Measurements from ENCODE around the gene SNRNP27. TPM values are rescaled to one million over a fixed set of nuclear protein-coding genes. Genes with fewer than 3 reads are reported as not detected.

The SNRNP27 gene
- total RNA-seq, 1 experiment from 2014 or later = 47.1 TPM

GRCh38 chr2:69939722-69940121, 46.0 kb downstream of the SNRNP27 start:
- no peak overlapping the region for H3K4me3 Mint-ChIP-seq
- TF ChIP-seq CTCF (conservative IDR thresholded peaks at IDR 0.05) = no peak

More at GRCh38 chr2:69939722-69940121, 46.0 kb downstream of the SNRNP27 start:
- Histone ChIP-seq H4K20me1 (ENCODE audit: control insufficient read depth, insufficient read depth, insufficient read length) (no peaks in the 10 kb centered on the region), H3K18ac (ENCODE audit: insufficient read length, low read depth, low read length) (no peak overlapping the region), H3K9ac (ENCODE audit: extremely low read depth, insufficient read length, low read length) (no peak overlapping the region), H2BK15ac (ENCODE audit: low read depth, low read length) (no peak overlapping the region), H3K9me3 (ENCODE audit: control insufficient read depth, low read depth, low read length) (no peaks in the 10 kb centered on the region), H2BK5ac (ENCODE audit: insufficient read length, low read length) (no peak overlapping the region), H2BK20ac (ENCODE audit: low read depth, low read length, poor library complexity, severe bottlenecking) (no peak overlapping the region), H2AFZ (ENCODE audit: low read length) (no peak overlapping the region), H3K56ac (ENCODE audit: insufficient read length, low read depth, low read length) (no peak overlapping the region), H3K4me2 (ENCODE audit: insufficient read depth, insufficient read length, low read length) (no peak overlapping the region), H4K91ac (ENCODE audit: insufficient read length, low read depth, low read length) (no peak overlapping the region), H2BK12ac (ENCODE audit: insufficient read length, low read depth, low read length) (no peak overlapping the region), H2BK120ac (ENCODE audit: low read depth, low read length, poor library complexity, severe bottlenecking) (no peak overlapping the region), H3K4ac (ENCODE audit: low read depth, low read length) (no peak overlapping the region), H3K4me1 (ENCODE audit: insufficient read depth, low read length) (no peaks in the 10 kb centered on the region), H4K8ac (replicated peaks; ENCODE audit: insufficient read length, low read depth, low read length) (no peak overlapping the region), H3K23ac (ENCODE audit: insufficient read length, low read depth, low read length) (no peak overlapping the region), H3T11ph (ENCODE audit: low read length) (no peak overlapping the region), H3K27me3 (ENCODE audit: insufficient read depth, low read length) (no peaks in the 10 kb centered on the region), H3K79me1 (ENCODE audit: insufficient read depth, low read depth, low read length, poor library complexity, severe bottlenecking) (no peaks in the 10 kb centered on the region), H3K14ac (ENCODE audit: insufficient read depth, low read length) (no peak overlapping the region), H3K23me2 (ENCODE audit: insufficient read length, low read depth, low read length, poor library complexity, severe bottlenecking) (no peaks in the 10 kb centered on the region), H4K5ac (ENCODE audit: insufficient read length, low read depth, low read length) (no peak overlapping the region), H2AK5ac (ENCODE audit: insufficient read length, low read length) (no peak overlapping the region), H3K27ac (ENCODE audit: insufficient read length, low read depth, low read length) (no peak overlapping the region), H3K79me2 (ENCODE audit: insufficient read depth, low read length) (no peaks in the 10 kb centered on the region)
- Mint-ChIP-seq H3K27ac (peak overlapping the region in 1 of 3 experiments; percentile 10; a peak in 1 of 7 replicates), H3K9me3 (no peaks in the 10 kb centered on the region), H3K4me1 (peaks cover 16 to 26% of the 10 kb centered on the region in 2 experiments), H3K27me3 (ENCODE audit: low read depth) (no peaks in the 10 kb centered on the region), H3K36me3 (ENCODE audit: insufficient read depth in 1 of 3, low read depth in 3 of 3) (peaks cover 0 to 27% (median 11%) of the 10 kb centered on the region in 3 experiments; a peak in 5 of 7 replicates)
- DNase-seq = no peak
- no CpG with 5 or more reads among the region's 14 CpGs for WGBS (ENCODE audit: extremely low coverage, insufficient read length, low lambda C conversion rate)

Measured in H9 (cell line).